Kidney capillary endothelial cell (primary cell): ENCODE data around the gene GUCY1B1.

ENCODE experiments used
- DNase-seq: peaks from one replicate; pipeline ENCODE4 v3.0.0-alpha.2; 2018; ENCODE audit warnings: low spot score

Gene GUCY1B1

DNA sequence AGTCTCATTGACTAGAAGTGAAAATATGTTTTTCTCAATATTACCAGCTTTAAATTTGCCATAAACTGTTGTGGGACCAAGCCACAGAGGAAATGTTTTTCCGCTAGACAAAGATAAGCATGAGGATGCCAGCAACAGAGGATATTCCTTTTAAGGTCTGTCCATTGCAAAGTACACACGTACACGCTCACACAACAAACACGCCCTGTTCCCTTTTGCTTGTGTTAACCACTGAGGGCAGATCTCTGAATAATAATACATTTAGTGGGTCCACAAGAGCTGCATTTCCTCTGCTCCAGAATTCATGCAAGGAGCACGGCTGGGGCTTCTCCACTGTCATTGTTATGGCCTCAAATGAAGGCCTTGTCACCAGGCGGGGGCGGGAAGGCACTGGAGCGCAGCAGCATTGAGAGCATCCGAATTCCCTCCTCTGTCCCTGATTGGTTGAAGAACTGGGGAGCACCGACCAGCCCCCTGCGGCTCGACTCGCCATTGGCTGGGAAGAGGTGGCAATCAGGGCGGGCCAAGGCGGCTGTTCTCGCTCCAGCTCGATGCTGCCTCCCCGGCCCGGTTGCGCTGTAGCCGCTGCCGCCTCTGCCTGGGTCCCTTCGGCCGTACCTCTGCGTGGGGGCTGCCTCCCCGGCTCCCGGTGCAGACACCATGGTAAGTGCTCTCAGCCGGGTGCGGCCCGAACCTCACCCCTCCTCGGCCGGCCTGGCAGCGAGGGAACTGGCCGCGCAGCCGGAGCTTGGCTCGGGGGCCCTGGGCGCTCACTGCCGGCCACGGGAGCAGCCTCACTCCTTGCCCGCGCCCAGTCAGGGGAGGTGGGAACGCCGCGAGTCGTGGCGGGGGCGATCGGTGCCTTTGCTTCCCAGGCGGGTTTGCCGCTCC is at the start of gene GUCY1B1:
Gene GUCY1B1 (plus strand): TSS at position 541 of the 891 bp plus-strand sequence. CDS start 120 bp downstream, at position 661.
- DNase-seq: peak; percentile 38

DNA sequence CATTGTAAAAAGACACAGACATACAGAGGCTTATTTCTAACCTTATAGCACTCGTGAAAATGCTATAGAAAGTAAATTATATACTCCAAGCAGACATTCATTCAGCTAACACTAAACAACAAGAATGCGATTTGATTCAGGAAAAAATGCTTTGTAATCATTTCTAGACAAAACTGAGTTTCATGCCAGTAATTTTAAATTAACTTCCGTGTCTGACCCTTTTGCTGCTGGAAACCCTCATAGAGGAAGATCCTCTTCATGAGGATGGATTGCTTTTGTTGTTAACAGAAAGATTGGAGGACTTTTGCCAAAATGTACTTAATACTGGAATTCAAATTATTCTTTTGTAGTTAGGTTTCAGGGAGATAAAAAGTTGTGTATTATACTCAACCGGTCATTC is 48.9 kb upstream of the GUCY1B1 start:
- no peak for DNase-seq

- DNase-seq: no peak
These were observed 47.3 kb upstream of the GUCY1B1 start for GRCh38 chr4:155711556-155711955.

DNA sequence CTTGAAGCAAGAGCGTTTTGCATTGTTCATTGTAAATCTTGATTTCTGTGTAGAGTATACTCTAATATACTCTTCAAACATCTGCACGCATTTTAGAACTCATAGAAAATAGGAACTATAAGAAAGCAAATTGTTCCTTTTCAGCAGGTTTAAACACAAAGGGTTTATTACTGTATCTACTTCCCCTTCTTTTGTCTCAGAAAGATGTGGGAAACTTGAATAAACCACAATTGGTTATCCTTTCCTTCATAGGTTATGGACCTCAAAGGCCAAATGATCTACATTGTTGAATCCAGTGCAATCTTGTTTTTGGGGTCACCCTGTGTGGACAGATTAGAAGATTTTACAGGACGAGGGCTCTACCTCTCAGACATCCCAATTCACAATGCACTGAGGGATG is 46.0 kb upstream of the GUCY1B1 start:
- DNase-seq: no peak

- no peak for DNase-seq
These were observed 44.9 kb upstream of the GUCY1B1 start for GRCh38 chr4:155713911-155714310.

DNA sequence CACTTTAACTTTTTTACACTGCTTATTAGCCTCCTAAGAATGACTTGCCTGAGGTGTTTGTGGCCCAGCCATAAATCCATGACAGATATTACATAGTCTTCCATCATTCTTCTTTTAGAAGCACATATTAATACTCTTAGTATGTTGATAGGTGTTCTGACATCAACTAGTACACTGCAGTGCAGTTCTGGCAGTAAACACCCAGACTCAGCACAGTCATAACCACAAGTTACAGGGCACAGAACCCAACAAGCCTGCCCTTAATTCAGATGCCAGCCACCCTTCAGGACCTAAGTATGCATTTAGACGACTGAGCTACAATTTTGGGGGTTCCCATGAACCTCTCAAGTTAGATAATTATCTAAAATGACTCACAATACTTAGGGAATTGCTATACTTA is 36.5 kb upstream of the GUCY1B1 start:
- DNase-seq: no peak

- no peak for DNase-seq
These were observed 35.9 kb upstream of the GUCY1B1 start for GRCh38 chr4:155722816-155723499.

GRCh38 chr4:155724731-155725130 is 34.1 kb upstream of the GUCY1B1 start:
- no peak for DNase-seq

- no peak for DNase-seq
These were observed 24.8 kb upstream of the GUCY1B1 start for GRCh38 chr4:155734065-155734464.

DNA sequence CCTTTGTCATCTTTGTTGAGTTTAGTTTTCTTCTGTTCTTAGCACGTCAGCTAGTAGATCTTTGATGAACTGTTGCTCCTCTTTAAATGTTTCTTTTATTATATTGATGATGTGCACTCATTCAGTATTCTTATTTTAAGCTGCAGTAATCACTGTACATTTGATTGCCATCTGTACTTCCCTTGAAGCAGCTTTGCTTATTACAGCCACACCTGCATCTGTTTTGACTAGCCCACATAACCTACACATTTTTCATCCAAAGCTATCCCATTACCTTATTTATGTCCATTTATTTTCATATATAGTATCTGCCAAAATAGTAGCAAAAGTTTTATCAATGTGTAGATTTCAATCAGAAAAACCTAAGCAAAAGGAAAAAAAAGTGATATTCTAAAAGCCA is 23.9 kb upstream of the GUCY1B1 start:
- no peak for DNase-seq

- DNase-seq: no peak
These were observed 23.3 kb upstream of the GUCY1B1 start for GRCh38 chr4:155735496-155735895.

DNA sequence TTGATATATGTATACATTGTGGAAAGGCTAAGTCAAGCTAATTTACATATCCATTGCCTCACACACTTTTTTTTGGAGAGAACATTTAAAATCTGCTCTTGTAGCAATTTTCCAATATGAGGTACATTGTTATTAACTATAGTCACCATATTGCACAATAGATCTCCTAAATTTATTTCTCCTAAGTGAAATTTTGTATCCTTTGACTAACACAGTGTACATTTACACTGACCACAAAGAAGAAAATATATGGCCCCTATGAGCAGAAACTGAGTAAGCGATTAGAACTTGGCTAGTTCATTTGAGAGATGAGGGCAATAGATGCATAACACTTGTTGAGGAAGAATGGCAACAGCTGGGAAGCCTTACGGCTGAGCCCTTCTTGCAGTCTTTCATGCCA is 20.3 kb upstream of the GUCY1B1 start:
- no peak for DNase-seq

DNA sequence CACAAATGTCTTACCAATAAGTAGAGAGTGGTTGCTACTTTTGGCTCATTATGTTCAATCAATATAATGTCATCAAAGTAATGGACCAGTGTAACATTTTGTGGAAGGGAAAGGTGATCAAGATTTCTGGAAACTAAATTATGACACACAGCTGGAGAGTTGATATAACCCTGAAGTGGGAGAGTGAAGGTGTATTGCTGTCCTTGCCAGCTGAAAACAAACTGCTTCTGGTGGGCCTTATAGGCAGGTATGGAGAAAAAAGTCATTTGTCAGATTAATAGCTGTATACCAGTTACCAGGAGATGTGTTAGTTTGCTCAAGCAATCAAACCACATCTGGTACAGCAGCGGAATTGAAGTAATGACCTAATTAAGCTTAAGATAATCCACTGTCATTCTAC is 17.3 kb upstream of the GUCY1B1 start:
- DNase-seq: no peak

GRCh38 chr4:155742310-155743015 is 16.4 kb upstream of the GUCY1B1 start:
- DNase-seq: no peak

GRCh38 chr4:155745984-155746383 is 12.8 kb upstream of the GUCY1B1 start:
- DNase-seq: no peak

DNA sequence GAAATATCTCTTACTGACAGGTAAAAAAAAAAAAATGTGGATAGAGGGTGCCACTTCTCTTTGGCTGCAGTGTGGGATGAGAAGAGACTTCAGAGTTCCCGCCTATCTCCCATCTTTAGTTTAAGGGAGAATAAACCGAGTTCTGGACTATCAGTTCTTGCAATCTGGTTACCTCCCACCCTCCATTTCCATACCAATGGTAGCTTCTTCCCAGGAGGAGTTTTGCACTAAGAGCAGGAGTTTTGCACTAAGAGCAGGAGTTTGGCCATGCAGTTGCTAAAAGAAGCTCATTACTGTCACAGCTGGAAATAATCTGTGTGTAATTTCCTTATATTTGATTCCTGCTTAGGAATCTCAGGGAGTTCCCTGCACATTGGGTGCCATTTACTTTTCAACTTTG is 10.8 kb upstream of the GUCY1B1 start:
- DNase-seq: no peak

- DNase-seq: no peak
These were observed 9.8 kb upstream of the GUCY1B1 start for GRCh38 chr4:155749041-155749440.

- DNase-seq: no peak
These were observed 7.3 kb upstream of the GUCY1B1 start for GRCh38 chr4:155751569-155751968.

DNA sequence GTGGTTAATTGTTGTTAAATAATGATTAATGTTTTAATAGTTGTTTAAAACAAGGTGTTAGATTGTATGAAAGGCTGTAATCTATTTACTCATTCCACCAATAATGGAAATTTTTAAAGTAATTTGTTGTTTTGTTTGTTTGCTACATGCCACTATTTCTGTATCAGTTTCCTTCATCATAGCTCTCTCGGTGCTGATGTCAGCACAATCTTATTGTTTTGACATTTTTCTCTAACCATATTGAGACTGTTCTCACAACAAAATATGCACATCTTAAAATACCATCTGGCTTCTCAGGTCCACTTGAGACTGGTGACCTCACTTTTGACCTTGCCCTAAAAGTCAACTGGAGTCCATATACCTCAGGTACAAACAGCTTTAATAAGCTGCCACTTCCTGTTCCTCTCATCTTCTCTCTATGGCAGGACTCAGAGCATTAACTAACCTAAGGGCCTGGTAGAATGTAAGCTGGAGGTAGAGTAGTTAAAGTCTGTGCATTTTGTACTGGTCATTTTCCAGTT is 1.0 kb upstream of the GUCY1B1 start:
- DNase-seq: no peak

DNA sequence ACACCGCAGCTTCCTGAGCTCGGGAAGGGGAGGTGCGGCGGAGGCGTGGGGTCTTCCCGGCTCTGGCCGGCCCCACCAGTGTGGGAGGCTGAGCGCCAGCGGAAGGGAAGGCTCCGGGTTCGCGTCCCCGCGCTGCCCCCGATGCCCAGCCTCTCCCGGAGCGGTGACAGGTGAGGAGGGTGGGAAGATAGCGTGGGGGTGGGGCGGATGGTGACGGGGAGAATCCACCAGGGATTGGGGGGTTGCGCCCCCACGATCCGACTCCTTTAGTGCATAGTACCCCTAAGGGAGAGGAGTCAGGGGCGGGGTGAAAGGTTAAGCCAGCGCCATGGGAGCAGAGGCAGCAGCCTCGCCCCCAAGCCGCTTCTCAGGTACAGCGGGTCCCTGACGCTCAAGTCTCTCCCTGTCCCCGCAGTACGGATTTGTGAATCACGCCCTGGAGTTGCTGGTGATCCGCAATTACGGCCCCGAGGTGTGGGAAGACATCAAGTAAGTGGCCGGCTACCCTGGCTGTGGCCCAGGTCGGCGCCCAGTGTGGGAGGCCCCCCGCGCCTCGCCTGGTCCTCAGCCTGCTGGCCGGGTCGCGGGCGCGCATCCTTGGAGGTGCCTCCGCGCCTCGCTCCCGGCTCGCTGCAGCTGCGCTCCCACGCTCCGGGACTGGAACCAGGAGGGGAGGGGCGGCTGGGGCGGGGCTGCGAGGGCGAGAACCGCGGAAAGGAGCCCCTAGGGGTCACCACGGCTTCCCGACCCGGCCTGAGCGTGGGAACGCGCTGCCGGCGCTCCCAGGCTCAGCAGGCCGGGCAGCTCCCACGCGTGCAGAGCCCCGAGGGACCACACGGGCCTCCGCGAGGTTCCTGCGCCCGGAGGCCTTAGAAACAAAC is 791 bp downstream of the GUCY1B1 start:
- no peak for DNase-seq

GRCh38 chr4:155761047-155761446 is 2.2 kb downstream of the GUCY1B1 start:
- no peak for DNase-seq

DNA sequence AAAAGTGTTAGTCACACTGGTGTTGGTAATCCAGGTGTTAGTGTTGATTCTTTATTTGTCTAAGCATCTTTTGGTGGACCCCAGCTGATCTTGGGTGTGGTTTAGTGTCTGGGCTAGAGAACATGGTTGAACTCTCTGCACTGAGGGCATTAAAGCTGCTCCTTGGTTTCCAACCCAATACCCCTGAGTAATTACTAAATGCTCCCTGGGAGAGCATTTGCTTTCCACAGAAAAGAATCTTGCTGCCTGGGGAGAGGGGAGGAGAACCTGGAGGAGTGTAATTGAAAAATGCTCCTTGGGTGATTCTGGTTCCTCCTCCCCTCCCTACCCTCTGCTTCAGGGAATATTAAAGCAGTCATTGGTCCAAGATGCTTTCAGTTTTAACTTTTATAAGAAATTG is 3.1 kb downstream of the GUCY1B1 start:
- DNase-seq: no peak
